Measurements from ENCODE around the gene HNRNPF.
A peak's percentile ranks its signal among the peaks of the same experiment; 100 is the strongest.
"Not testable (repeated sequence)": the region's sequence is repeated elsewhere in the genome, so short reads cannot be mapped to it uniquely, and the experiment has no call there.

Gene HNRNPF

GRCh38 chr10:43401627-43402026 is 7.4 kb downstream of the HNRNPF start:
- Histone ChIP-seq H3K4me3 (no peak overlapping the region), H3K27ac (peak overlapping the region in 1 of 21 experiments; percentile 54)

- Histone ChIP-seq H3K27ac (peak overlapping the region in 4 of 21 experiments; percentile 52 to 99 (median 98)), H3K4me3 (no peak overlapping the region)
These were observed 9.4 kb downstream of the HNRNPF start for GRCh38 chr10:43399320-43400310.

- H3K4me3 ChIP-seq, result no peak overlapping the region
- H3K27ac ChIP-seq, result peak overlapping the region in 7 of 21 experiments; percentile 35 to 99 (median 98)
These were observed 10.1 kb downstream of the HNRNPF start for GRCh38 chr10:43398939-43399319.

GRCh38 chr10:43396928-43397624 is 11.9 kb downstream of the HNRNPF start:
- Histone ChIP-seq H3K4me3 (peak overlapping the region; percentile 48 to 81 (median 67)), H3K27ac (peak overlapping the region; percentile 95 to 99 (median 98))

GRCh38 chr10:43396061-43396927 is 12.7 kb downstream of the HNRNPF start:
- peak overlapping the region; percentile 95 to 99 (median 98) for H3K27ac ChIP-seq
- peak overlapping the region; percentile 48 to 81 (median 67) for H3K4me3 ChIP-seq

- Histone ChIP-seq H3K4me3 (peak overlapping the region; percentile 48 to 81 (median 67)), H3K27ac (peak overlapping the region in 20 of 21 experiments; percentile 95 to 99 (median 98))
These were observed 13.4 kb downstream of the HNRNPF start for GRCh38 chr10:43395571-43396060.

GRCh38 chr10:43394868-43395267 is 14.1 kb downstream of the HNRNPF start:
- H3K27ac ChIP-seq, result peak overlapping the region in 10 of 21 experiments; percentile 29 to 99 (median 98)

GRCh38 chr10:43393606-43394360 is 15.2 kb downstream of the HNRNPF start:
- no peak overlapping the region for H3K4me3 ChIP-seq
- H3K27ac ChIP-seq, result peak overlapping the region in 2 of 21 experiments; percentile 7 to 21

More at GRCh38 chr10:43394868-43395267, 14.1 kb downstream of the HNRNPF start:
- peak overlapping the region in 3 of 7 experiments; percentile 58 to 69 (median 67) for H3K4me3 ChIP-seq

GRCh38 chr10:43393186-43393585 is 15.8 kb downstream of the HNRNPF start:
- H3K27ac ChIP-seq, H3K4me3 ChIP-seq: not testable (repeated sequence)

GRCh38 chr10:43392748-43393147 is 16.2 kb downstream of the HNRNPF start:
- Histone ChIP-seq H3K4me3 (no peak overlapping the region), H3K27ac (peak overlapping the region in 1 of 21 experiments; percentile 32)

GRCh38 chr10:43391496-43391895 is 17.5 kb downstream of the HNRNPF start:
- Histone ChIP-seq H3K27ac (peak overlapping the region in 1 of 21 experiments; percentile 33), H3K4me3 (no peak overlapping the region)

- Histone ChIP-seq H3K27ac (peak overlapping the region in 1 of 21 experiments; percentile 33), H3K4me3 (no peak overlapping the region)
These were observed 18.2 kb downstream of the HNRNPF start for GRCh38 chr10:43390759-43391158.

- Histone ChIP-seq H3K4me3 (no peak overlapping the region), H3K27ac (no peak overlapping the region)
These were observed 18.7 kb downstream of the HNRNPF start for GRCh38 chr10:43390333-43390732.

GRCh38 chr10:43389867-43390266 is 19.1 kb downstream of the HNRNPF start:
- H3K4me3 ChIP-seq, result no peak overlapping the region
- no peak overlapping the region for H3K27ac ChIP-seq

- Histone ChIP-seq H3K4me3 (no peak overlapping the region), H3K27ac (no peak overlapping the region)
These were observed 21.3 kb downstream of the HNRNPF start for GRCh38 chr10:43387678-43388032.

- Histone ChIP-seq H3K4me3 (no peak overlapping the region), H3K27ac (no peak overlapping the region)
These were observed 21.9 kb downstream of the HNRNPF start for GRCh38 chr10:43386981-43387677.

- no peak overlapping the region for H3K27ac ChIP-seq
- H3K4me3 ChIP-seq, result no peak overlapping the region
These were observed 22.4 kb downstream of the HNRNPF start for GRCh38 chr10:43386549-43386948.

GRCh38 chr10:43385412-43386004 is 23.5 kb downstream of the HNRNPF start:
- H3K4me3 ChIP-seq, result no peak overlapping the region
- no peak overlapping the region for H3K27ac ChIP-seq

Data from skin epidermis (tissue), 12 donors.